GM19455 (cell line): Measurements from ENCODE around the gene ATP2B2.

ENCODE experiments used
- ATAC-seq: cut with Tn5 transposase; IDR thresholded peaks from one replicate; pipeline ENCODE4 v1.9.1; 2021; ENCODE audit not compliant: unreplicated experiment

Gene ATP2B2

DNA sequence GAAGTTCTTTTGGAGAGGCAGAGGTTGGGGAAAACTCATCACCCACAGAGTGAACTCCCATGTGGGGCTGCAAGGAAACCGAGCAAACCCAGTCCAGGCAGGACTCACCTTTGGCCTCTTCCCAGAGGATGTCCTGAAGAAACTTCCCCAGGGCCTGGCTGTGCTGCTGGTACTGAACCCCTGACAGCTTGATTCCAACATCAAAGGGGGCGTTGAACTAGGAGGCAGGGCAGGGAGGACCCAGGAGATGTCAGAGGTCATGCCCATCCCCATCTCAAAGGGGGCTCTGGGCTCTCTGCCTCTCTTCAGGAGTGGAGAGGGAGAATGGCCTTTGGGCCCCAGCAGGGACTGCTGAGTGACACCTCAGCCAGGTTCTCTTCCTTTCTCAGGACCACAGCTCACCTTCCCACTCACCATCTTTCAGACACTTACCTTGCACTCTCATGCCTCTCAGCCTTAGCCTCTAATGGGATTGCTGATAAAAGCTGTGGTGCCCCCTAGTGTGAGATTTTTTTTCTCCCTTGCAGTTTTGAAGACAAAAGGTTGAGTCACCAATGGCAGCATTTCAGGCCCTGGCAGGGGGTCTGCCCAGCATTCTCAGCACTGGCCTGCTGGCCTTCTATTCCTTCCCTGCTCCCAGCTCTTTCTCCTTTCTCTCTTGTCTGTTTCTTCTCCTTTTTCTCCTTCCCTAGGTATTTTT lies 218.6 kb downstream of the ATP2B2 start:
- no peak for ATAC-seq

DNA sequence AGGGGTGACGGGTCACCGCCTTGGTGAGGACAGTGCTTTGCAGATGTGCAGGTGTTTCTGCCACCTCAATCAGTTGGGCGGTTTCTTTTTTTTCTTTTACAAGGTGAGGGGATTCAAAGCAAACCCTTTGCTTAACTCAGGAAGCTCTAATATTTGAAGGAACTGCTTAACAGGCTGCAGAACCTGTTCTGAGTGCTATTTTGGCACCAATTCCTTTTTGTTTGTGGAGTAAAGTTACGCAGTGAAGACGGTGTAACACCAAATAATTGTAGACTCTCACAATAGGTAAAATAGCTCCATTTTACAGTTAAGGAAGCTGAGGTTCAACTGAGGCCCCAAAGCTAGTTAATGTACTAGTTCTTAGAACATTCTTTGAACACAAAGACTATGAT lies 219.3 kb downstream of the ATP2B2 start:
- ATAC-seq = no peak

DNA sequence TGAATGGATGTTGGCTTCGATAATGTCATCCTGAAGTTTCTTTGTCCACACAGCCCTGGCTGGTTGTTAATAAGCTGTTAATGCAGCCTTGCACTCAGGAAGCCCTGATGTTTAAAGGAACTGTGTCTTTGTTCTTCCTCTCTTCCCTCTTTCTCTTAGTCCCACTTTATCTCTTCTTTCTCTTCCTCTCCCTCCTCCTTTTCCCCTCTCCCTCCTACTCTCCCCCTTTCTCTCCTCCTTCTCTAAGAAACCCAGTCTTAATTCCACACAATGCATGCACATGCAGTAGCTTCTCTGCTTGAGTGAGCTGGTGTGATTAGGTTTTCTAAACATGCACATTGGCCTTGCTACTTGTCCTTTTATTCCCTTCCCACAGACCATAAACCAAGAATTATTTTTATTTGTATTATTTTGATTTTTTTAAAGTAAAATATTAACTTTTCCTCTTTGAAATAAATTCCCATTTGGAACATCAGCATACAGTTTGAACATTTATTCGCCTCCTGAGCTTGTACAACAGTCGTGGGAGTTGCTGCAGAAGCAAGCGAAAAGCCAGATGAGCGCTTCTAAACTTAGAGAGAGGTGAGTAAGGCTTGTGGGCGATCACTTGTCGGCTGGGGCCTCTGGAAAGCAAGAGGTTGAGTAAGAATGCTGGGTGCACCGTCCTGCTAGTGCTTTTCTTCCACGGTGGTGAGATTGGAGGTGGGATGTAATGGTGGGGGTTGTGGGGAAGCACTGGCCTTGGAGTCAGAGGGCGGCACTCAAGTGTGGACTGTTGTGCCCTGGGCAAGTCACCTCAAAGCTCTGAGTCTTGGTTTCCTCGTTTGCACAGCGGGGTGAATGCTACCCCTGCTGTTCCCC lies 219.9 kb downstream of the ATP2B2 start:
- ATAC-seq = no peak

- no peak for ATAC-seq
These were observed 220.9 kb downstream of the ATP2B2 start for GRCh38 chr3:10284496-10284895.

DNA sequence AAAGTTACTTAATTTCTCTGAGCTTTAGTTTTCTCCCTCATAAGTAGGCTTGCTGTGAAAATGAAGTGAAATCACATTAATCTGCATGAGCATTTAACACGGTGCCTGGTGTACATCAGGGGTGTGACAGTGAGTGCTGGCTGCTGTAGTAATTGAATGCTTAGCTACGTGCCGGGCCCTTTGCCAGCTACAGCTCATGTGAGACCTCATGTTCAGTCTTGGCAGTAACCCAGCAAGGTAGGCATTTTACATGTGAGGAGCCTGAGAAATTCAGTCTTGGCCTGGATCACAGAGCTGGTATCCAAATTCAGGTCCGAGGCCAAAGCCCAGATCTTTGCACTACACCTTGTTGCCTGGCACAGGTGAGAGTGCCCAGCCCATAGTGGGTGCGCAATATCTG lies 221.7 kb downstream of the ATP2B2 start:
- no peak for ATAC-seq

- no peak for ATAC-seq
These were observed 223.4 kb downstream of the ATP2B2 start for GRCh38 chr3:10281951-10282350.

GRCh38 chr3:10280571-10280970 lies 224.8 kb downstream of the ATP2B2 start:
- no peak for ATAC-seq

DNA sequence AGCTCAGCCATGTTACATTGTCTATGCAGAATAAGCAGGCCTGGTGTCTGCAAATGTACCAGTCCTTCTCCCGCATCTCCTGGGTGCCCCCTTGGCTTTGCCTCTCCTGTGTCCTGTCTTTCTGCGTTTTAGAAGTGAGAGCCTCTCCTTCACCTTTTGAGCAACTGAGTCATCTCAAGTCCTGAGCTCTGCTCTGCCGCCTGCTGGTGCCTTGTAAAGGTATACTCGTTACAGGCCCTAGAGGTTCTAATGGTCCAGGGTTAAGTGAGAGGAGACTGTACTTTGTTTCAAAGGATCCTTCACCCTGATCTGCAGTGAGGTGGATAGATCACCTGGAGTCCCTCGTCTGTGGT lies 225.2 kb downstream of the ATP2B2 start:
- ATAC-seq = no peak

DNA sequence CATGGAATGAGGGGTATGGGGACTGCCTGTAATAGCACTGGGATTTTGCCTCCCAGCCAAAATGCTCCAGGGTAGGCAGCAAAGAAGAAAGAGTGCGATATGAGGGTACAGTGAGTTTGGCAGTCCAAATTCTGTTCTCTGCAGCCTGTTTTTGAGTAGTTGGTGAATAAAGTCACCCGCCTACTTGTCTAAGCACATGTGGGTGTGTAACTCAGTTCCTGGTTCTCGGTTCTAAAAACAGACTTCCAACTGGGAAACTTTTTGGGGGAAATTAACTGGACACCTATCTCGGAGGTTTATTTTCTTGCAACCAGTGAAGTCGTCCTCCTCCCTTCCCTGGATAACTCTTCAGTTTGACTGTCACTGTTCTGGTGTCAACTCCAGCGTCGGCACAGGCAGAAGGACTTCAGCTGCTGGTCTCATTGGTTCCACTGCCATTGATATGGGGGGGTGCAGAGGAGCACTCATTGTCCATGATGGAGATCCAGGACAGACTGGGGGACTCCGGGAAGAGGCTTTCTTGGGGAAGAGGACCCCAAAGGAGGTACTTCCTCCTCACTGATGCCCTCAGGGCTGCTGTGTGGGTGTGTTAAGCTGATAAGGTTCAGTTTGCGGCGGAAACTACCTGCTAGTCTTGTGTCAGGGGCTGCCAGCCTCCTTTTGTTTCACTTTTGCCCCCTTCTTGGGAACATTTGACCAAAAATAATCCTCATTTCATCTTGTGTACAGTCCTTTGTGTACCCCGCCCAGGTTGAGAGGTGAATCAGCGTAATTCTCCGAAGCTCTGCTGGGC lies 225.8 kb downstream of the ATP2B2 start:
- no peak for ATAC-seq

DNA sequence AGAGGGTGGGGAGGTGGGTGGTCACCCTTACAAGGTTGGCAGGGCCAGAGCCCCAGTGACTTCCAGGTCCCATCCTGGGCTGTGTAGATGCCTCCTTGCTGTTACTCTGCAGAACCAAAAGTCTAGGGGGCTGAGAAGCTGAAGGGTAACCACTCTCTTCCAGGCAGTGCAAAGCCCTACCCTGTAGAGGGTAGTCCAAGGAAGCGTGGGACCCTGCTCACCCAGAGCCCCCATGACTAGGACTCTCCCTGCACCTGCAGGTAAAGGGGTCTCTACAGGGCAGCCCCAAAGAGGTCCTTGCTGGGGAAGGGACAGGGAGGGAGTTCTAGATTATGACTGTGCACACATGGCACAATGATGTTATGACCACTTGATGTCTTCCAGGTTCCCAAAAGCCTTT lies 226.9 kb downstream of the ATP2B2 start:
- ATAC-seq = no peak

DNA sequence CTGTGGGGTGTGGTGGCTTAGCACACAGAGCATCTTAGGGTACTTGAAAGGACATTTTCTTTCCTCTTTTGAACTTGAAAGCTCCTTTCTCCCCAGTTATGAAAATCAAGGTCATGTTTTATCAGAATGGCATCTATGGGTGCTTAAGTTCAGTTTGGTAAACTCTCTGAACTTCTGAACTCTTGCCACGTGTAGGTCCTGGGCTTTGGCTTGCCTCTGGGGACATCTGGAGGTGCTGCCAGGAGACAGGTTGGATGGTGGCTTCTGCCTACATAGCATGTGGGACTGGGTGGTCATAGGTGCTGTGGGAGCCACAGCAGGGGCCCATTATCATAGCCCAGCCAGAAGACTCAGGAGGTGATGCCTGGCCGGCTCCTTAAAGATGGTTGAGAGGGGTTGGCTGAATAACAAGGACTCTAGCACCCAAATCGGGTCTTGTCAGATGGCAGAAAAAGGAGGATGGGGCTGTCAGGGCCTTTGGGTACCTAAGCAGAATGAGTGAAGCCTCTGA lies 228.2 kb downstream of the ATP2B2 start:
- ATAC-seq = no peak

- no peak for ATAC-seq
These were observed 230.8 kb downstream of the ATP2B2 start for GRCh38 chr3:10274601-10275000.
